ENCODE data around the gene VCX.
"Not testable (repeated sequence)": the region's sequence is repeated elsewhere in the genome, so short reads cannot be mapped to it uniquely, and the experiment has no call there.

The VCX gene
- total RNA-seq: 0 reads per million in 4 experiments

GRCh38 chrX:7842871-7843270, at the start of gene VCX:
Gene VCX (plus strand): TSS chrX:7843171. CDS start chrX:7843204, 33 bp downstream.
- not testable (repeated sequence) for DNase-seq

GRCh38 chrX:7798327-7798726, 44.6 kb upstream of the VCX start:
- DNase-seq: no peak

- no peak for DNase-seq
These were observed 41.3 kb upstream of the VCX start for GRCh38 chrX:7801711-7802110.

- no peak for DNase-seq
These were observed 27.7 kb upstream of the VCX start for GRCh38 chrX:7815166-7815805.

GRCh38 chrX:7828594-7828993, 14.4 kb upstream of the VCX start:
- no peak for DNase-seq

- no peak for DNase-seq
These were observed 1.7 kb upstream of the VCX start for GRCh38 chrX:7841084-7841805.

- no peak for DNase-seq
These were observed 9.2 kb downstream of the VCX start for GRCh38 chrX:7852166-7852565.

GRCh38 chrX:7872042-7872441, 29.1 kb downstream of the VCX start:
- DNase-seq: no peak

GRCh38 chrX:7876957-7877356, 34.0 kb downstream of the VCX start:
- no peak for DNase-seq

GRCh38 chrX:7889135-7889534, 46.2 kb downstream of the VCX start:
- DNase-seq: no peak

GRCh38 chrX:7889680-7890079, 46.7 kb downstream of the VCX start:
- no peak for DNase-seq

GRCh38 chrX:7891928-7892327, 49.0 kb downstream of the VCX start:
- no peak for DNase-seq
